GM20431 (cell line): ENCODE measurements around the gene FTCDNL1.

Experiments used
- in situ Hi-C: fragments of 300-500 bp; cut with MseI, MboI; formaldehyde crosslinking; loops from one replicate; pipeline ENCODE4 v1.15.0; 2020; ENCODE audit warnings: low sequenced_read_pairs; ENCODE audit not compliant: unreplicated experiment

Gene FTCDNL1

GRCh38 chr2:199751492-199752120 lies 99.4 kb downstream of the FTCDNL1 start:
- in situ Hi-C loops = no loop called here

GRCh38 chr2:199749571-199749970 lies 101.4 kb downstream of the FTCDNL1 start:
- in situ Hi-C loops = loop anchor here (25.0 kb wide), 1 partner anchor 1437 kb away; no protein-coding TSS in a partner anchor

DNA sequence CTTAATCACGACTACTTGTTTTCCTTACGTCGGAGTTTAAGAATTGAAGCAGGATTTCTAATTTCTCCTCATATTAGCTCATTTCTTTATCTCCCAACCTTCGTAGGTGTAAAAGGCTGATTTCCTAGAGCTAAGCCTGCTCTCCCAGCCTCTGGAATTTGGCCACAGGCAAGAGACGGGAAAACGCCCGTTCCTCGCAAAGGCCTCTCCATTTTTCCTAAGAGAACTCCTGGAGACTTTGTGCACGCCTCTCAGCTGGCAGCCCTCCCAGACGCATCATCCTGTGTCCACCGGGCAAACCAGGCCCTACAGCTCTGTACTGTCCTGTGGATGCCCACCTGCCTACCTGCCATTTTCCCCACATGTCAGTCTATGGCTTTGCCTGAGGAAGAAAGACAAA lies 106.3 kb downstream of the FTCDNL1 start:
- in situ Hi-C loops = loop anchor here (25.0 kb wide), 1 partner anchor 1432 kb away; no protein-coding TSS in a partner anchor

GRCh38 chr2:199744260-199744659 lies 106.7 kb downstream of the FTCDNL1 start:
- in situ Hi-C loops = loop anchor here (25.0 kb wide), 1 partner anchor 1432 kb away; no protein-coding TSS in a partner anchor

DNA sequence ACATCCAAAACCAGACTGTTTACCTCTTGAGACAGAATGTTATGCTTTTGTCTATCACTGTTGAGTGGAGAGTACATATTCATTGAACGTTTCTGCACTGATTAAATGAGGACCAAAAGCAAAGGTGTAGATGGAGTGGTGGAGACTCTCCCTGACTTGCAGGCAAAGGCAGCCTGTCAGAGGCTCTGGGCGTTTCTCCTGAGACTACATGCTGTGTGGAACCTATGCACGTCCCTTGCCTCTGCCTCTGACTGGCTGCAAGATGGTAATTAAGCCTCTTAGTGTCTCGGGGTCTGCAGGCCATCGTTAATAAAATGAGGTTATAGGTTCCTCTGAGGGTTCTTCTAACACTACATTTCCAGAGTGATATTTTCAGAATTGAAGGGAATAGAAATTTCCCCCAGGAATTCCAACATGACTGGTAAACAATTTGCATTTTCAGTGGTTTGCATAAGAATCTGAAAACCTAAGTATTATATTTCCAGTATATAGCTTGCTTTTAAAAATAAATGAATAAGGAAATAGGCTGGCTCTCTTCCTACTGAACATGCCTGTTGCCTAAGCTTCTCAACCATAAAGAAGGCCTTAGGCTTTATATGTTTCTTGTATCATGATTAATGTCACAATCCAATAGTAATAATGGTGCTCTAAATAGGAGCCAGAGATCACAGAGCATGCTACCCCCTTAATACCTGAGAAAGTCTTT lies 107.4 kb downstream of the FTCDNL1 start:
- in situ Hi-C loops = loop anchor here (25.0 kb wide), 1 partner anchor 1431 kb away; no protein-coding TSS in a partner anchor

DNA sequence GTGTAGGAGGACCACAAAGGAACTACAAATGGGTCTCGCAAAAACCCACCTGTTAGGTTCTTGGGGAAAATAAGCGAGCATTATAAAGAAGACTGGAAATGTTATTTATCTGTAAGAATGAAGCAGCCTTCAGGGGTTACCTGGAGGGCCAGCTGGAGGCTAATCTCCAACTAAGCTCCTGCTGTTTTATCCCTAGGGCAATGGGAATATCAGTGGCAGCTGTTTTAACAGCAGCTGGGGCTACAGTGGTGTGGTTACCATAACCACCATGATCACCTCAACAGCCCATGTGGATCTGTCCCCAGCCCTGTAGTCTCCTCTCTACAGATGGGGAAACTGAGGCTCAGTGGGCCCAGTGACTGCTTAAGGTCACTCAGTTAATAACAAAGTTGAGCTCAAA lies 108.1 kb downstream of the FTCDNL1 start:
- in situ Hi-C loops = loop anchor here (25.0 kb wide), 1 partner anchor 1431 kb away; no protein-coding TSS in a partner anchor

- in situ Hi-C loops = loop anchor here (25.0 kb wide), 1 partner anchor 1428 kb away; no protein-coding TSS in a partner anchor
Measured at GRCh38 chr2:199740111-199740428, 110.9 kb downstream of the FTCDNL1 start.

- in situ Hi-C loops = loop anchor here (25.0 kb wide), 1 partner anchor 1427 kb away; no protein-coding TSS in a partner anchor
Measured at GRCh38 chr2:199739413-199740110, 111.4 kb downstream of the FTCDNL1 start.

GRCh38 chr2:199738727-199739412 lies 112.1 kb downstream of the FTCDNL1 start:
- in situ Hi-C loops = loop anchor here (25.0 kb wide), 1 partner anchor 1427 kb away; no protein-coding TSS in a partner anchor

- in situ Hi-C loops = loop anchor here (25.0 kb wide), 1 partner anchor 1422 kb away; no protein-coding TSS in a partner anchor
Measured at GRCh38 chr2:199734651-199735050, 116.3 kb downstream of the FTCDNL1 start.

DNA sequence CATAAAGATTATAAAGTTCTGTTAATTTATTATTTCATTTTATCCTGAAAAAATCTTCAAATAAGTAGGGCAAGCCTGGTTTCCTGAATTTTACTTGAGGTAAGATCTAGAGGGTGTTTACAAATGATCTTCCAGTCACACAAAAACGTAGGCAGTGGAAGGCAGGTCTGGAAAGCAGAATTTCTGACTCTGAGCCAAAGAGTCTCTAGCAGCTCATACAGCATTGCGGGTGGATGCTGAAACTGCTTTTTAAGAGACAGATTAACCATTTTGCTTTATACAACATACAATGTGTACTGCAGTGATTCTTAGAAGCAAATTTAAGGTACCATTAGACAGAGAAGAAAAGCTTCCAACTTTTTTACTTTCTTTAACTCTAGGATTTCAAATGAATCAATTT lies 117.0 kb downstream of the FTCDNL1 start:
- in situ Hi-C loops = loop anchor here (25.0 kb wide), 1 partner anchor 1422 kb away; no protein-coding TSS in a partner anchor

GRCh38 chr2:199727801-199728200 lies 123.2 kb downstream of the FTCDNL1 start:
- in situ Hi-C loops = loop anchor here (25.0 kb wide), 1 partner anchor 1416 kb away; no protein-coding TSS in a partner anchor

DNA sequence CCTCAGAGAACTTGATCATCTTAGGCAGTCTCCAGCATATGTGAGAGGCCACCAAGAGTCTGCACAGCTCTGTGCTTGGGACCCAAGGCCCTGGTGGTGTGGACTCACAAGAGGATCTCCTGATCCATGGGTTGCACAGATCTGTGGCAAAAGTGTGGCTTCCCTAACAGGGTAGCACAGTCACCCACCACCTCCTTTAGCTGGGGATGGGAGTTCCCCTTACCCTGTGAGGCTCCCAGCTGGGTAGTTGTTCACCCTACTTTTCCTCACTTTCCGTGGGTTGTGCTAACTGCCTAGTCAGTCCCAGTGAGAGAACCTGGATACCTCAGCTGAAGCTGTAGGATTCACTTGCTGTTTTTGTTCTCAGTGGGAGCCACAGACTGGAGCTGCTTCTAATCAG lies 123.7 kb downstream of the FTCDNL1 start:
- in situ Hi-C loops = loop anchor here (25.0 kb wide), 1 partner anchor 1415 kb away; no protein-coding TSS in a partner anchor

DNA sequence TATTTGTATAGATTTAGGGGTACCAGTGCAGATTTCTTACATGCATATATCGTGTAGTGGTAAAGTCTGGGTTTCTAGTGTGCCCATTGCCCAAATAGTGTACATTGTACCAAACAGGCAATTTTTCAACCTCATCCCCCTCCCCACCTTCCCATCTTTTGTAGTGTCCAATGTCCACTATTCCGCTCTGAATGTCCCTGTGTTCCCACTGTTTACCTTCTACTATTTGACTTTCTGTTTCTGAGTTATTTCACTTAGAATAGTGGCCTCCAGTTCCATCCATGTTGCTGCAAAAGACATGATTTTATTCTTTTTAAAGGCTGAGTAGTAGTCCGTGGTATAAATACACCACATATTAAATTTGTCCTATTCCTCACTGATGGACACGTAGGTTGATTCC lies 132.9 kb downstream of the FTCDNL1 start:
- in situ Hi-C loops = no loop called here

GRCh38 chr2:199717587-199717907 lies 133.4 kb downstream of the FTCDNL1 start:
- in situ Hi-C loops = no loop called here

- in situ Hi-C loops = no loop called here
Measured at GRCh38 chr2:199716807-199717586, 134.0 kb downstream of the FTCDNL1 start.

GRCh38 chr2:199713746-199714145 lies 137.2 kb downstream of the FTCDNL1 start:
- in situ Hi-C loops = no loop called here

- in situ Hi-C loops = no loop called here
Measured at GRCh38 chr2:199710551-199710950, 140.4 kb downstream of the FTCDNL1 start.
